ACC112 (cell line): ENCODE data around the gene ATXN1.

Experiments
- H2AFZ ChIP-seq: fragments of 200-600 bp; sonication (generic); one replicate; pipeline ENCODE4 v1.6.0; 2017; ENCODE audit warnings: antibody characterized with exemption, low read length; ENCODE audit not compliant: unreplicated experiment
- H3K27ac ChIP-seq: fragments of 200-600 bp; sonication (generic); 2 replicates; pipeline ENCODE4 v1.5.1; 2014; ENCODE audit warnings: low read depth, mild to moderate bottlenecking, antibody characterized with exemption, low read length, moderate library complexity
- H3K27me3 ChIP-seq: fragments of 200-600 bp; sonication (generic); 2 replicates; pipeline ENCODE4 v1.6.1; 2014; ENCODE audit warnings: mild to moderate bottlenecking, antibody characterized with exemption, low read length, moderate library complexity, mixed read lengths; ENCODE audit not compliant: insufficient read depth
- H3K36me3 ChIP-seq: fragments of 200-600 bp; sonication (generic); 2 replicates; pipeline ENCODE4 v1.6.1; 2016; ENCODE audit warnings: mild to moderate bottlenecking, antibody characterized with exemption, low read length, moderate library complexity, mixed read lengths; ENCODE audit not compliant: insufficient read depth
- H3K4me1 ChIP-seq: fragments of 200-600 bp; sonication (generic); one replicate; pipeline ENCODE4 v1.6.1; 2016; ENCODE audit warnings: low read length, mixed read lengths; ENCODE audit not compliant: insufficient read depth, unreplicated experiment, control insufficient read depth
- H3K4me3 ChIP-seq: fragments of 200-600 bp; sonication (generic); 2 replicates; pipeline ENCODE4 v1.5.1; 2014; ENCODE audit warnings: mild to moderate bottlenecking, low read depth, low read length
- H3K79me2 ChIP-seq: fragments of 200-600 bp; sonication (generic); one replicate; pipeline ENCODE4 v1.6.0; 2016; ENCODE audit warnings: low read length; ENCODE audit not compliant: control insufficient read depth, unreplicated experiment, insufficient read depth

Gene ATXN1

DNA sequence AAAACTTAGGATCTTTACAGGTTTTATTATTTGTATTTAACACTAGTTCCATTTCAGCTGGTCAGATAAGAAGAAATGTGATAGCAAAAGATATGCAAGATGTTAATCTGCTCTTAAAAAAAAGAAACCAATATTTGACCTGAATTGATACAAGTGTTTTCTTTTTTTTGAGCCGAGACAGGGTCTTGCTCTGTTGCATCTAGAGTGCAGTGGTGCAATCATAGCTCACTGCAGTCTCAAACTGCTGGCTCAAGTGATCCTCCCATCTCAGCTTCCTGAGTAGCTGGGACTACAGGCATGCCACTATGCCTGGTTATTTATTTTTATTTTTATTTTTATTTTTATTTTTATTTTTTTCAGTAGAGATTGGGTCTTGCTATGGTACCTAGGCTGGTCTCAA is 389.9 kb downstream of the ATXN1 start:
- Histone ChIP-seq H3K79me2 (no peaks in the 10 kb centered on the region), H3K27me3 (no peaks in the 10 kb centered on the region), H3K4me3 (no peak overlapping the region), H2AFZ (no peak overlapping the region), H3K36me3 (no peaks in the 10 kb centered on the region), H3K4me1 (no peaks in the 10 kb centered on the region), H3K27ac (no peak overlapping the region)

DNA sequence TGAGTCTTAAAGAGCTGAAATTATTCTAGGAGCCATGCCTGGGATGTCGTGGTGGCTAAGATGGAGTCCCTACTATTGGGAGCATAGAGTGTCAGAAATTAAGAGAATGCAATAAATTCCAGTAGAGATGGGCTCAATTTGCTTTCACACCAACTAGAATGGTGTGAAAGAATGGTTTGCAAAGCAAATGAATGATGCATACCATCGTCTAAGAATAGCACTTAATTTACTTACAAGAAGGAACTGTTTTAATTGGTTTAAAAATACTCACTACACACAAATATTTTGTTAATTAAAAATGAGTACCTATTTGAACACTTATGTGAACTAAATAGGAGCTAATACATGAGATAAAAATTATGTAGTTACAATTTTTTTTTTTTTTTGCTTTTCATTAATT is 390.3 kb downstream of the ATXN1 start:
- Histone ChIP-seq H2AFZ (no peak overlapping the region), H3K4me1 (no peaks in the 10 kb centered on the region), H3K27me3 (no peaks in the 10 kb centered on the region), H3K27ac (no peak overlapping the region), H3K4me3 (no peak overlapping the region), H3K36me3 (no peaks in the 10 kb centered on the region), H3K79me2 (no peaks in the 10 kb centered on the region)

DNA sequence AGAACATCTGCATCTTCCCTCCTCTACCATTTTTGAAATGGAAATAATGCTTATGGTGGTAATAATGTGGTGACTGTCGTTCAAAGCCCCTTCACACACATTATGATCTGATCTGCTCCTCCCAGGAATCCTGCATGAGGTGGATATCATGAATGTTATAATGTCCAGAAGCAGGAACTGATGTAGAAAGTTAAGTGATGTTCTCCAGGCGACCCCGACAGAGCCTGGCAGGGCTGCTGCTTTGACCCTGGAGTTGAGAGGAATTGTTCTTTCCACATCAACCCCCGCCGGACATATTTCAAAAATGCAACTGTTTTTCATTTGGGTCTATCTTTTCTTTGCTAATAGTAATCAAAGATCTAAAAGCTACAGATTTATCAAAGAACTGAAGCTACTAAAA is 391.3 kb downstream of the ATXN1 start:
- Histone ChIP-seq H3K79me2 (no peaks in the 10 kb centered on the region), H3K4me3 (no peak overlapping the region), H3K27me3 (no peaks in the 10 kb centered on the region), H3K27ac (no peak overlapping the region), H3K36me3 (no peaks in the 10 kb centered on the region), H3K4me1 (no peaks in the 10 kb centered on the region), H2AFZ (no peak overlapping the region)

DNA sequence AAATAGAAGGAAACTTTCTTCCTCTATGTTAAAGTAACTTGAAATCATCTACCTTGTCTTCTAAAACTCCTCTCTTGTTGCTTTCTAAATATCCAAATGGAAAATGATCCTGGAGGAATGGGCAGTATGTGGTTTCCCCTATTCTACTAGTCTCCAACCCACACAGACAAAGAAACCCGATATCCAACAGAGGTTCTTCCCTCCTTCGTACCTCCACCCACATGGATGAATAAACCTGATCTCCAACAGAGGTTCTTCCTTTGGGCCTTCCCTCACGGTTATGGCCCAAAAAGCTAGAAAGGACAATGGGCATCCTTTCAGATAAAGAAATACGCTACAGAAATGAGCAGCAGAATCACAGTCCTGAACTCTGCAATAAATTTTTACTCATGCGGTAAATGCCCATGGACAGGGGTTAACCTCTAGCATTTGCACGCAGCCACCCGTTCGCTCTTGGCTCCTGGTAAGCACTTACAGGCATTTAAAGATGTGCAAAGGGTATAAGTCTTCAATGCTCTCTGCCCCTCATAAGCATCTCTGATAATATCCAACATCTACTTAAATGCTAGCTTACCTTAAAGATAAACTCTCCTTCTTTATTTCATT is 392.0 kb downstream of the ATXN1 start:
- Histone ChIP-seq H3K27ac (no peak overlapping the region), H3K4me1 (no peaks in the 10 kb centered on the region), H2AFZ (no peak overlapping the region), H3K27me3 (no peaks in the 10 kb centered on the region), H3K36me3 (no peaks in the 10 kb centered on the region), H3K79me2 (no peaks in the 10 kb centered on the region), H3K4me3 (no peak overlapping the region)

DNA sequence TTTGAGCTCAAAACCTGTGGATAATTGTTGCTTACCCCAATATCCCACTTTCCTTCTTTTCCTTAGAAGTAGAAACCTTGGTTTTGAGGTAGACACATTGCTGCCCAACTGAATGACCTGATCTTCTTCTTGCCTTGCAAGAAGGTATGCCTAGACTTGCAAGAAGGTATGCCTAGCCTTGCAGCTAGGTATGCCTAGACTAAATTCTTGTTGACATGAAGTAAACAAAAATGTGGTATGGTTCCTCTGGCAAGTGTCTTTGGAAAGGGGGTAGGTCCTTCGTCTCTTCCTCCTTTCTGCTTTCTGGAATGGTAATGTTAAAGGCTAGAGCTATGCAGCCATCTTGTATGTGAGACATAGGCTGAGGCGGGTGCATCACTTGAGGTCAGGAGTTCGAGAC is 393.7 kb downstream of the ATXN1 start:
- H3K4me1 ChIP-seq, result no peaks in the 10 kb centered on the region
- no peaks in the 10 kb centered on the region for H3K27me3 ChIP-seq
- no peak overlapping the region for H2AFZ ChIP-seq
- no peak overlapping the region for H3K27ac ChIP-seq
- H3K79me2 ChIP-seq, result no peaks in the 10 kb centered on the region
- H3K4me3 ChIP-seq, result no peak overlapping the region
- H3K36me3 ChIP-seq, result no peaks in the 10 kb centered on the region

DNA sequence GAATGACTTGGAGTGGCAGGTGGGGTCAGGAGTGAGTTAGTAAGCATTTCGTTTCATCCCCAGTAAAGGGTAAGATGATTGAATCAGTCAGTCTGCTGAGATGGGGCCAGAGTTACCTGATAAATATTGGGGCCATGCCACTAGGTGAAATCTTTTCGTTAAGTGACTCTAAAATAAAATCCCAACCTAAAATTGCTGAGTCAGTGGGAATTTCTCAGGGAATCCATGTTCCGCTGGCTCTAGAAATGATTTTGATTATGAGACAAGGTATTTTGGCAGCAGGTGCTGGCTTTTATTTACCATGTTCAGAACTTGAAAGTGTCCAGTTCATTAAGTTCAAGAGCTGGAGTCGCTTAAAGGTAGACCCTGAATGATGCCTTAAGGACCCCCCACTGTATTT is 397.5 kb downstream of the ATXN1 start:
- Histone ChIP-seq H3K27me3 (no peaks in the 10 kb centered on the region), H2AFZ (no peak overlapping the region), H3K4me1 (no peaks in the 10 kb centered on the region), H3K27ac (no peak overlapping the region), H3K36me3 (no peaks in the 10 kb centered on the region), H3K4me3 (no peak overlapping the region), H3K79me2 (no peaks in the 10 kb centered on the region)

DNA sequence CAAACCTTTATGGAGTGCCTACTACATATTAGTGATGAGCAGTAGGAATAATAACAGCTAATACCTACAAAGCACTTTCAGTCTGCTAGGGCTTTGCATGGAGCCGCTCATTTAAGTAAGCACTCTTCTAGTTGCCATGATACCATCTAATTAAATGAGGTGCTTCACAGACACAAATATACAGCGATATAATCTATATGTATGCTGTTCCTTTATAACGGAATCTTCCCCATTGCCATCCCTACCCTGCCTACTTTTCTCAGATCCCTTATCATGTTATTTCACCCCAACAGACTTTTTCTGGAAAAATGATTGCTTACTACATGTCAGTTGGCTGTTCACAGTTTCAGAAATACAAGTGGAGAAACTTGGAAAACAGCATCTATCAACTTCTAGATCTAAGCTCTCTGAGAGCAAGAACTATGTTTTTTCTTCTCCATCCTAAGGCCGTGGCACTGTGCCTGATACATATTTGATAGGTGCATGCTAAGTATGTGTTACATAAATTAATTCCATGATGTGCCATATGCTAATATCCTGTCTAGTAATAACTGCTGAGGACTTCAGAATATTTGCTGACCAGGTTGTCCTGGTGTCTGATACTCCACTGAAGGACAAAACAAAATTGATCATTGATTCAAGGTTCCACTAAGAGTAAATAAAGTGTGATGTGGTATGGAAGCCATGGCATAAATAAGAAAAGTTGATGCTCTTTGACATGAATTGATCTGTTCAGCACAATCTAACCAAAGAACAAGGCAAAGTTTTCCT is 398.3 kb downstream of the ATXN1 start:
- Histone ChIP-seq H3K79me2 (no peaks in the 10 kb centered on the region), H3K27ac (no peak overlapping the region), H3K36me3 (no peaks in the 10 kb centered on the region), H3K4me3 (no peak overlapping the region), H3K27me3 (no peaks in the 10 kb centered on the region), H3K4me1 (no peaks in the 10 kb centered on the region), H2AFZ (no peak overlapping the region)

DNA sequence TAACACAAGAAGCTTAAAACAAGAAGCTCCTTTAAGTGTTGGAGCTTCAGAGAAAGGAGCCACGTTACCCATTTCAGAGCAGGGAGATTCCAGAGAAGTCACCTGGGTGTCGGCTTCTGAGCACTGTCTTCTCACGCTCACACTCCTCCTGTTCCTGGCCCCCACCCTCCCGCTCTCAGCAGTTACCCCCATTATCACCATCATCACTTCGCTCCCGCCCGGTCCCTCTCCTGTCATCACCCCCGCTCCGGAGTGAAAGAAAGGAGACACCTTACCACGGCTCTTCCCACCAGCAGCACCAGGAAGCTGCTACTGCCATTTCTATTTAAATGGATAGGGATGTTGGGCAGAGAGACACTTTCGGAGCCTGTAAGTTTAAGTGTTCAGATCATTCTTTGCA is 399.0 kb downstream of the ATXN1 start:
- Histone ChIP-seq H3K27ac (no peak overlapping the region), H3K79me2 (no peaks in the 10 kb centered on the region), H3K4me1 (no peaks in the 10 kb centered on the region), H2AFZ (no peak overlapping the region), H3K36me3 (no peaks in the 10 kb centered on the region), H3K27me3 (no peaks in the 10 kb centered on the region), H3K4me3 (no peak overlapping the region)

DNA sequence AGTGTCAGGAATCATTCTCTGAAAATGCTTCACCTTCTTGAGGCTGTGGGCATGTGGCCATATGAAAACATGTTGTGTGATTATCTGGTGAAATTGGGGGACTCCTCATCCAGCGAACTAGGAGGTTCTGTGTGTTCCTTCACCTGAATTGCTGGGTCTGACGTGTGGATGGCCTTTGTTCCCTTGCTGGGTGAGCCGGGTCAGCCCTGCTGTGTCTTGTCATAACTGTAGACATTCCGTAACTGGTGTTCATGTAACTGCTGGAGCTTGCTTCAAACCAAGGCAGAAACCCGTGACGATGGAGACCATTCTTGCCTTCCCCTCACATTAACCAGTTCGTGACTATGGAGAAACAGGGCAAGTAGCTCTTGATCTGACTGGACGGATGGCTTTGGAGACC is 399.4 kb downstream of the ATXN1 start:
- H3K27ac ChIP-seq, result no peak overlapping the region

DNA sequence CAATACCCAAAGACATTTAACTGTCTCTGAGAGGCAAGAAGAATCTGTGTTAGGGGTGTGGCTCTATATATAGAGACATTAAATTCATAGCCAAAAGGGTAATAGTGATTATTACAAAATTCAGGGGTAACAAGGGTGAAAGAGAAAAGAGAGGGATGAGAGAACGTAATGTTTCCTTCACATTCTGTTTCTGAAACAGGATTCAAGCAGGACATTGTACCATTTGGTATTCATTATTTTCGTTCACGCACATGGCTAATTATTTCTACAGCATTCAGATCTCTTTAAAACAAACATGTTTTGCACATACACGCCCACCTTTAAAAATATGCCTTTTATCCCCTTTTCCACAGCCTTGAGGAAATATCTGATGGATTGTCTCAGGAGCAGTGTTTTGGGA is 400.1 kb downstream of the ATXN1 start:
- Histone ChIP-seq H3K79me2 (no peaks in the 10 kb centered on the region), H3K27ac (no peak overlapping the region), H2AFZ (no peak overlapping the region)

More for the DNA sequence above, 399.4 kb downstream of the ATXN1 start:
- Histone ChIP-seq H3K4me1 (peaks cover under 1% of the 10 kb centered on the region), H3K27me3 (no peaks in the 10 kb centered on the region), H3K79me2 (no peaks in the 10 kb centered on the region), H2AFZ (no peak overlapping the region), H3K4me3 (no peak overlapping the region), H3K36me3 (no peaks in the 10 kb centered on the region)

DNA sequence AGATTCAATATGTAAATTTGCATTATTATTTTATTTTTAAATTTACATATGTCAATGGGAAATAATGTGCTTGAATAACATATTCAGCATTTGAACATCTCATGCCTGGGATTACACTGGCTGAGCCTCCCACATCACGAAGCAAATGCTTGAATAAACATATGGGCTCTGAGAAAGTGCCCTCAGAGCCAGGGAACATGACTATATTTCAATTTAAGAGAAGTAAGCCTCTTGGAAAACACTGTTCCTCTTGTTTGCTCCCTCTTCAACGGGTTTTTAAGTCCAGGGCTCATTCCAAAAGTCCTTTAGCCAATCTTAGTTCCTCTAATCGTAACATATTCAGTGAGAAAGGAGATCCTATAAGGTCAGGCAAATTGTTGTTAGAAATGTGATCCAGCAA is 400.9 kb downstream of the ATXN1 start:
- H3K27ac ChIP-seq, result no peak overlapping the region
- H3K27me3 ChIP-seq, result no peaks in the 10 kb centered on the region
- H3K79me2 ChIP-seq, result no peaks in the 10 kb centered on the region

More for the DNA sequence above, 400.1 kb downstream of the ATXN1 start:
- H3K36me3 ChIP-seq, result no peaks in the 10 kb centered on the region
- no peaks in the 10 kb centered on the region for H3K27me3 ChIP-seq
- H3K4me1 ChIP-seq, result peaks cover 8% of the 10 kb centered on the region
- no peak overlapping the region for H3K4me3 ChIP-seq

More for the DNA sequence above, 400.9 kb downstream of the ATXN1 start:
- H3K4me1 ChIP-seq, result peaks cover 13% of the 10 kb centered on the region
- no peaks in the 10 kb centered on the region for H3K36me3 ChIP-seq
- no peak overlapping the region for H2AFZ ChIP-seq
- no peak overlapping the region for H3K4me3 ChIP-seq
